Trophoblast cell (in vitro differentiated cells and primary cell): ENCODE data around the gene SLC38A4.
A peak's percentile ranks its signal among the peaks of the same experiment; 100 is the strongest.

Experiments used
- DNase-seq, 2 donors: peaks; one replicate each; pipeline ENCODE4 v3.0.0-alpha.2; 2016
- H2AFZ ChIP-seq: 2 replicates; pipeline ENCODE4 v1.6.1; 2013; ENCODE audit warnings: low read length, moderate library complexity, mild to moderate bottlenecking; ENCODE audit not compliant: insufficient read depth, poor library complexity
- H2AK5ac ChIP-seq: 2 replicates; pipeline ENCODE4 v1.6.1; 2013; ENCODE audit warnings: mild to moderate bottlenecking, low read length
- H2BK120ac ChIP-seq: 2 replicates; pipeline ENCODE4 v1.6.1; 2013; ENCODE audit warnings: low read length, mild to moderate bottlenecking, moderate library complexity; ENCODE audit not compliant: insufficient read depth, poor library complexity
- H2BK12ac ChIP-seq: 2 replicates; pipeline ENCODE4 v1.6.1; 2013; ENCODE audit warnings: mild to moderate bottlenecking, low read length, moderate library complexity
- H2BK5ac ChIP-seq: 2 replicates; pipeline ENCODE4 v1.6.1; 2013; ENCODE audit warnings: low read length, low read depth, moderate library complexity, mild to moderate bottlenecking; ENCODE audit not compliant: poor library complexity
- H3K14ac ChIP-seq: 2 replicates; pipeline ENCODE4 v1.6.1; 2013; ENCODE audit warnings: mild to moderate bottlenecking, low read length
- H3K18ac ChIP-seq: 2 replicates; pipeline ENCODE4 v1.6.1; 2013; ENCODE audit warnings: mild to moderate bottlenecking, low read length
- H3K23ac ChIP-seq: 2 replicates; pipeline ENCODE4 v1.6.1; 2013; ENCODE audit warnings: low read length
- H3K27ac ChIP-seq: 2 replicates; pipeline ENCODE4 v1.5.1; 2013; ENCODE audit warnings: low read depth, mild to moderate bottlenecking, inconsistent platforms, low read length, moderate library complexity
- H3K27me3 ChIP-seq: 2 replicates; pipeline ENCODE4 v1.6.1; 2013; ENCODE audit warnings: inconsistent platforms, mild to moderate bottlenecking, low read length, moderate library complexity; ENCODE audit not compliant: insufficient read depth
- H3K36me3 ChIP-seq, 2 experiments: 1 replicate in 1 of 2; 2 replicates in 1 of 2; pipeline ENCODE4 v1.6.1; 2013; ENCODE audit warnings: low read length in 2 of 2, mild to moderate bottlenecking in 2 of 2, moderate library complexity in 1 of 2; ENCODE audit not compliant: insufficient read depth in 2 of 2, control insufficient read depth in 1 of 2
- H3K4ac ChIP-seq: 2 replicates; pipeline ENCODE4 v1.6.1; 2013; ENCODE audit warnings: low read depth, mild to moderate bottlenecking, low read length, moderate library complexity
- H3K4me1 ChIP-seq, 2 experiments: 1 replicate in 1 of 2; 2 replicates in 1 of 2; pipeline ENCODE4 v1.6.1; 2013; ENCODE audit warnings: low read length in 2 of 2, mild to moderate bottlenecking in 2 of 2, moderate library complexity in 1 of 2; ENCODE audit not compliant: insufficient read depth in 2 of 2, control insufficient read depth in 1 of 2
- H3K4me2 ChIP-seq: 2 replicates; pipeline ENCODE4 v1.6.1; 2013; ENCODE audit warnings: inconsistent platforms, mild to moderate bottlenecking, low read length, moderate library complexity
- H3K4me3 ChIP-seq: 2 replicates; pipeline ENCODE4 v1.5.1; 2013; ENCODE audit warnings: mild to moderate bottlenecking, low read depth, low read length, inconsistent platforms
- H3K79me1 ChIP-seq: one replicate; pipeline ENCODE4 v1.6.1; 2013; ENCODE audit warnings: low read length
- H3K79me2 ChIP-seq: 2 replicates; pipeline ENCODE4 v1.6.1; 2013; ENCODE audit warnings: low read length, mild to moderate bottlenecking; ENCODE audit not compliant: control insufficient read depth, insufficient read depth, poor library complexity
- H3K9ac ChIP-seq: 2 replicates; pipeline ENCODE4 v1.6.1; 2013; ENCODE audit warnings: mild to moderate bottlenecking, low read length
- H3K9me3 ChIP-seq: 2 replicates; pipeline ENCODE4 v1.6.1; 2013; ENCODE audit warnings: low read depth, mild to moderate bottlenecking, control low read depth, inconsistent platforms, low read length; ENCODE audit not compliant: insufficient read depth
- H4K12ac ChIP-seq: 2 replicates; pipeline ENCODE4 v1.6.1; 2013; ENCODE audit warnings: low read depth, mild to moderate bottlenecking, low read length, moderate library complexity
- H4K8ac ChIP-seq: 2 replicates; pipeline ENCODE4 v1.6.1; 2013; ENCODE audit warnings: low read depth, mild to moderate bottlenecking, low read length, moderate library complexity
- H4K91ac ChIP-seq: one replicate; pipeline ENCODE4 v1.6.1; 2013; ENCODE audit warnings: low read depth, mild to moderate bottlenecking, low read length, moderate library complexity
- WGBS: extraction: QIAGEN DNeasy Blood & Tissue Kit; methylation state at CpG from one replicate; pipeline ENCODE4 v1.1.7; 2013; ENCODE audit warnings: missing lambda C conversion rate; ENCODE audit not compliant: insufficient read length, insufficient coverage; ENCODE audit errors: extremely low coverage; 5-methylcytosine and 5-hydroxymethylcytosine counted together

Gene SLC38A4

DNA sequence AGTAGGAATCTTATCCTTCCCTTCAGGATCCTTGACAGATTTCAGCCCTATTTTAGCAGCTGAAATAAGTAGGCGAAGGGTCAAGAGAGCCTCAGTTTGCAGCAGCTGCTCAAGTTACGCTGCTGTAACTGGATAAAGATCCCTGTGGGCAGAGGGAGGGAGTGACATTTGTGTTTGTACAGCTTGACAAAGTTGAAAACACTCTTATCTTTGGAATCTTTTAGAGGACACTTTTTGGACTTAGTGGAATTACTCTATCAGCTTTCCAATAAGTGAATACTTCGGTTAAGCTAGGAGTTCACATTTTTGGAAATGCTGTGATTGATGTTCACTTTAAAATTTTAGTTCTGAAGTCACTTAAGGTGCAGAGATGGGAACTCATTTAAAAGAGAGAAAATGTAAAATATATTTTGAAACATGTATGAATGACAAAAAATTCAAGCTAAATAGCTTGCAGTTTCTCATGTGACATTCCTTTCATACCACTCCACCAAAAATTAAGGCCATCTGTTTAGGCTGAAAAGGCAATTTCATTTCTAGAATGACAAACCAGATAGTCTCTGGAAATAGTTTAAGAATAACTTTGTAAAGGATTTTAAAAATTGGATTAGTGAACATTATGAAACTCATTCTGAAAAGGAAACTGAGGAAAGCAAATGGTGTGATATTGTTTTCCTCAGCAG, 55.2 kb downstream of the SLC38A4 start:
- Histone ChIP-seq H2BK120ac (no peak overlapping the region), H3K23ac (no peak overlapping the region), H4K12ac (no peak overlapping the region), H3K4me3 (no peak overlapping the region), H2BK5ac (no peak overlapping the region), H3K79me2 (no peaks in the 10 kb centered on the region), H3K9ac (no peak overlapping the region), H3K14ac (no peak overlapping the region), H3K79me1 (peaks cover 3% of the 10 kb centered on the region), H4K8ac (no peak overlapping the region), H3K9me3 (no peaks in the 10 kb centered on the region), H3K4me2 (no peak overlapping the region), H3K36me3 (no peaks in the 10 kb centered on the region), H2AFZ (no peak overlapping the region), H3K27ac (peak overlapping the region; percentile 40), H3K4ac (no peak overlapping the region), H2AK5ac (no peak overlapping the region), H3K27me3 (no peaks in the 10 kb centered on the region), H3K4me1 (peaks cover 3 to 8% of the 10 kb centered on the region in 2 experiments), H2BK12ac (no peak overlapping the region), H4K91ac (no peak overlapping the region), H3K18ac (no peak overlapping the region)
- WGBS, result no CpG with 5 or more reads among the region's 3 CpGs
- DNase-seq, result peak; percentile 12 to 53

GRCh38 chr12:46764005-46764404, 61.8 kb downstream of the SLC38A4 start:
- H4K8ac ChIP-seq, result no peak overlapping the region
- H3K27ac ChIP-seq, result no peak overlapping the region
- no peak overlapping the region for H2BK12ac ChIP-seq
- no peaks in the 10 kb centered on the region for H3K79me2 ChIP-seq
- no peak overlapping the region for H3K14ac ChIP-seq
- no peak overlapping the region for H3K9ac ChIP-seq
- no peak overlapping the region for H4K12ac ChIP-seq
- H2AFZ ChIP-seq, result no peak overlapping the region
- H3K36me3 ChIP-seq, result no peaks in the 10 kb centered on the region
- no peaks in the 10 kb centered on the region for H3K79me1 ChIP-seq
- no peak overlapping the region for H3K23ac ChIP-seq
- H2BK5ac ChIP-seq, result no peak overlapping the region
- H2BK120ac ChIP-seq, result no peak overlapping the region
- no CpG with 5 or more reads among the region's 3 CpGs for WGBS
- no peak overlapping the region for H4K91ac ChIP-seq
- H3K9me3 ChIP-seq, result no peaks in the 10 kb centered on the region
- H3K27me3 ChIP-seq, result no peaks in the 10 kb centered on the region
- no peak for DNase-seq
- no peak overlapping the region for H3K4me2 ChIP-seq
- no peak overlapping the region for H3K4me3 ChIP-seq
- H3K4ac ChIP-seq, result no peak overlapping the region
- no peaks in the 10 kb centered on the region for H3K4me1 ChIP-seq
- H3K18ac ChIP-seq, result no peak overlapping the region
- no peak overlapping the region for H2AK5ac ChIP-seq

DNA sequence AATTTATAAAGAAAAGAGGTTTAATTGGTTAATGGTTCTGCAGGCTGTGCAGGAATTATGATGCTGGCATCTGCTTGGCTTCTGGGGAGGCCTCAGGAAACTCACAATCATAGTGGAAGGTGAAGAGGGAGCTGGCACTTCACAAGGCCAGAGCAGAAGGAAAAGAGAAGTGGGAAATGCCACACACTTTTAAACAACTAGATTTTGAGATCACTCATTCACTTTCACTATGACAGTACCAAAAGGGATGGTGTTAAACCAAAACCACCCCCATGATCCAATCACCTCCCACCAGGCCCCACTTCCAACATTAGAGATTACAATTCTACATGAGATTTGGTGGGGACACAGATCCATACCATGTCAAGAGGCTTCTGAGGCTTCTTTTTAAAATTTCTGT, 62.6 kb downstream of the SLC38A4 start:
- no peak overlapping the region for H2BK12ac ChIP-seq
- H3K79me2 ChIP-seq, result no peaks in the 10 kb centered on the region
- DNase-seq, result no peak
- no peak overlapping the region for H3K9ac ChIP-seq
- H3K27me3 ChIP-seq, result no peaks in the 10 kb centered on the region
- H3K18ac ChIP-seq, result no peak overlapping the region
- no peak overlapping the region for H4K12ac ChIP-seq
- no peak overlapping the region for H2BK120ac ChIP-seq
- H2AFZ ChIP-seq, result no peak overlapping the region
- peaks cover 3% of the 10 kb centered on the region for H3K9me3 ChIP-seq
- H2BK5ac ChIP-seq, result no peak overlapping the region
- H3K4me1 ChIP-seq, result no peaks in the 10 kb centered on the region
- H3K36me3 ChIP-seq, result no peaks in the 10 kb centered on the region
- H2AK5ac ChIP-seq, result no peak overlapping the region
- no peak overlapping the region for H4K91ac ChIP-seq
- H3K27ac ChIP-seq, result no peak overlapping the region
- no peak overlapping the region for H3K4ac ChIP-seq
- H3K23ac ChIP-seq, result no peak overlapping the region
- H3K4me3 ChIP-seq, result no peak overlapping the region
- no peak overlapping the region for H4K8ac ChIP-seq
- H3K79me1 ChIP-seq, result no peaks in the 10 kb centered on the region
- H3K14ac ChIP-seq, result no peak overlapping the region
- H3K4me2 ChIP-seq, result no peak overlapping the region

DNA sequence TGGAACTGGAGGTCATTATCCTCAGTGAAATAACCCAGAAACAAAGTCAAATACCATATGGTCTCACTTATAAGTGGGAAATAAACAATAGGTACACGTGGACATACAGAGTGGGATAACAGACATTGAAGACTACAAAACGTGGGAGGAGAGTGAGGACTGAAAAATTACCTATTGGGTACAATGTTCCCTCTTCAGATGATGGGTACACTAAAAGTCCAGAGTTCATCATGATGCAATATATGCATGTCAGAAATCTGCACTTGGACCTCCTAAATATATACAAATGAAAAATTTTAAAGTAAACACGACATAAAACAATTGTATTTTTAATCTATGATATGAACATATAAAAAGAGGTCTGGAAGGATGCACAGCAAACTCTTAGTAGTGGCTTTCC, 71.2 kb downstream of the SLC38A4 start:
- no CpG with 5 or more reads among the region's 3 CpGs for WGBS

More for the DNA sequence above, 71.2 kb downstream of the SLC38A4 start:
- H2AK5ac ChIP-seq, result no peak overlapping the region
- no peak overlapping the region for H3K9ac ChIP-seq
- H3K4me3 ChIP-seq, result no peak overlapping the region
- no peaks in the 10 kb centered on the region for H3K79me1 ChIP-seq
- H3K14ac ChIP-seq, result no peak overlapping the region
- H3K4me2 ChIP-seq, result no peak overlapping the region
- H3K27ac ChIP-seq, result no peak overlapping the region
- H3K4ac ChIP-seq, result no peak overlapping the region
- H4K12ac ChIP-seq, result no peak overlapping the region
- no peak overlapping the region for H2BK5ac ChIP-seq
- H2AFZ ChIP-seq, result no peak overlapping the region
- no peaks in the 10 kb centered on the region for H3K79me2 ChIP-seq
- no peaks in the 10 kb centered on the region for H3K4me1 ChIP-seq
- no peak for DNase-seq
- no peaks in the 10 kb centered on the region for H3K27me3 ChIP-seq
- no peaks in the 10 kb centered on the region for H3K36me3 ChIP-seq
- no peak overlapping the region for H4K8ac ChIP-seq
- no peak overlapping the region for H2BK120ac ChIP-seq
- no peak overlapping the region for H2BK12ac ChIP-seq
- no peak overlapping the region for H4K91ac ChIP-seq
- peaks cover 3% of the 10 kb centered on the region for H3K9me3 ChIP-seq
- no peak overlapping the region for H3K18ac ChIP-seq
- no peak overlapping the region for H3K23ac ChIP-seq
